Measurements from ENCODE around the gene CIB4.

Gene CIB4

GRCh38 chr2:26533661-26534060 is 107.5 kb downstream of the CIB4 start:
- Mint-ChIP-seq H3K27me3 (ENCODE audit: low read depth) (peaks cover 4% of the 10 kb centered on the region), H3K4me3 (no peak overlapping the region), H3K27ac (no peak overlapping the region), H3K9me3 (no peaks in the 10 kb centered on the region), H3K4me1 (ENCODE audit: low read depth) (no peaks in the 10 kb centered on the region), H3K36me3 (ENCODE audit: low read depth) (no peaks in the 10 kb centered on the region)

GRCh38 chr2:26532301-26533250 is 108.6 kb downstream of the CIB4 start:
- Mint-ChIP-seq H3K9me3 (no peaks in the 10 kb centered on the region), H3K4me1 (ENCODE audit: low read depth) (no peaks in the 10 kb centered on the region), H3K27me3 (ENCODE audit: low read depth) (peaks cover 4% of the 10 kb centered on the region), H3K27ac (no peak overlapping the region), H3K36me3 (ENCODE audit: low read depth) (no peaks in the 10 kb centered on the region), H3K4me3 (no peak overlapping the region)

All from T-helper 1 cell treated with Interleukin-12 subunit alpha and Interleukin-12 subunit beta and Interleukin-4 antibody, amounts not matched to agents 30 μg/mL and 1 μg/mL, for 36 hours (primary cell).